IPS DF 4.7 (cell line): ENCODE data around the gene GDE1.

ENCODE experiments used
- DNase-seq: peaks from one replicate; pipeline ENCODE4 v3.0.0-alpha.2; 2013; ENCODE audit warnings: low spot score; ENCODE audit errors: extremely low read depth

GDE1 gene

GRCh38 chr16:19524356-19524615 is 2.4 kb upstream of the GDE1 start:
- no peak for DNase-seq

GRCh38 chr16:19523559-19524355 is 1.9 kb upstream of the GDE1 start, which contains the start of gene CCP110:
Gene CCP110, plus strand, starts transcription at chr16:19523942. Its CDS starts 3,940 bp downstream, at chr16:19527882.
- peak; percentile 68 for DNase-seq

GRCh38 chr16:19523184-19523558 is 1.3 kb upstream of the GDE1 start:
- DNase-seq: no peak

- no peak for DNase-seq
Observed at GRCh38 chr16:19522760-19523159, 862 bp upstream of the GDE1 start.

- DNase-seq: no peak
Observed at GRCh38 chr16:19522397-19522732, 467 bp upstream of the GDE1 start.

- no peak for DNase-seq
Observed at GRCh38 chr16:19520861-19521331, 1.0 kb downstream of the GDE1 start.

GRCh38 chr16:19518388-19518787 is 3.5 kb downstream of the GDE1 start:
- DNase-seq: no peak

- DNase-seq: no peak
Observed at GRCh38 chr16:19517424-19518089, 4.3 kb downstream of the GDE1 start.

- DNase-seq: no peak
Observed at GRCh38 chr16:19515757-19516156, 6.1 kb downstream of the GDE1 start.

GRCh38 chr16:19513377-19514053 is 8.4 kb downstream of the GDE1 start:
- DNase-seq: no peak

- DNase-seq: no peak
Observed at GRCh38 chr16:19512297-19512696, 9.6 kb downstream of the GDE1 start.

GRCh38 chr16:19507867-19508266 is 14.0 kb downstream of the GDE1 start:
- DNase-seq: no peak

GRCh38 chr16:19506965-19507364 is 14.9 kb downstream of the GDE1 start:
- DNase-seq: no peak

- DNase-seq: no peak
Observed at GRCh38 chr16:19505600-19506303, 16.1 kb downstream of the GDE1 start.

GRCh38 chr16:19503461-19504075 is 18.3 kb downstream of the GDE1 start:
- DNase-seq: no peak

GRCh38 chr16:19502395-19503131 is 19.3 kb downstream of the GDE1 start:
- DNase-seq: peak; percentile 74

GRCh38 chr16:19499481-19499880 is 22.4 kb downstream of the GDE1 start:
- DNase-seq: no peak

GRCh38 chr16:19499006-19499405 is 22.9 kb downstream of the GDE1 start:
- DNase-seq: no peak

- DNase-seq: no peak
Observed at GRCh38 chr16:19497176-19497575, 24.7 kb downstream of the GDE1 start.

- no peak for DNase-seq
Observed at GRCh38 chr16:19490619-19491018, 31.3 kb downstream of the GDE1 start.

- no peak for DNase-seq
Observed at GRCh38 chr16:19488213-19488640, 33.7 kb downstream of the GDE1 start.
